Peyer's patch (tissue), 4 donors: Measurements from ENCODE around the gene HYAL2. TPM values are rescaled to one million over a fixed set of nuclear protein-coding genes. Genes with fewer than 3 reads are reported as not detected.

Experiments
- DNase-seq, 3 donors: peaks; one replicate each; pipeline ENCODE4 v3.0.0-alpha.2; 2017 to 2019
- H3K27ac ChIP-seq, 4 donors: fragments of 200-600 bp; sonication (generic); one replicate each; pipeline ENCODE4 v1.5.1; 2016 to 2019
- H3K27me3 ChIP-seq, 2 donors: fragments of 200-600 bp; sonication (generic); one replicate each; pipeline ENCODE4 v1.5.1; 2019
- H3K36me3 ChIP-seq, 3 donors: fragments of 200-600 bp; sonication (generic); one replicate each; pipeline ENCODE4 v1.5.1; 2016 to 2019
- H3K4me1 ChIP-seq, 4 donors: fragments of 200-600 bp; sonication (generic); one replicate each; pipeline ENCODE4 v1.5.1; 2016 to 2019
- H3K4me3 ChIP-seq, 4 donors: fragments of 200-600 bp; sonication (generic); 1 replicate in 3 of 4; 2 replicates in 1 of 4; pipeline ENCODE4 v1.5.1; 2016 to 2019; ENCODE audit warnings: mild to moderate bottlenecking in 1 of 4
- H3K9me3 ChIP-seq, 4 donors: fragments of 200-600 bp; sonication (generic); one replicate each; pipeline ENCODE4 v1.5.1; 2016 to 2019; ENCODE audit warnings: mild to moderate bottlenecking in 1 of 4
- POLR2A ChIP-seq, 2 donors: fragments of 450-650 bp; IDR thresholded peaks; one replicate each; pipeline ENCODE4 v1.5.1; 2017; ENCODE audit warnings: antibody characterized with exemption in 2 of 2, mild to moderate bottlenecking in 2 of 2, moderate library complexity in 2 of 2
- total RNA-seq, 4 donors: library from RNA; depleted of rRNA; stranded (reverse); fragments of >200 nt; gene quantifications; one replicate each; pipeline ENCODE4 v1.1.0, GENCODE V29; 2016
- TF ChIP-seq, protein P1 (sequence below), 6 experiments: fragments of 450-650 bp in 4 of 6; fragments of 200-600 bp in 2 of 6; sonication (generic) in 1 of 6; IDR thresholded peaks; one replicate each; pipeline ENCODE4 v1.5.1; 2017 to 2019; ENCODE audit warnings: antibody characterized with exemption in 6 of 6, mild to moderate bottlenecking in 3 of 6, moderate library complexity in 1 of 6

HYAL2 gene
- total RNA-seq, 4 donors from 2014 or later: 18.2 to 63.1 (median 39.9) TPM

DNA sequence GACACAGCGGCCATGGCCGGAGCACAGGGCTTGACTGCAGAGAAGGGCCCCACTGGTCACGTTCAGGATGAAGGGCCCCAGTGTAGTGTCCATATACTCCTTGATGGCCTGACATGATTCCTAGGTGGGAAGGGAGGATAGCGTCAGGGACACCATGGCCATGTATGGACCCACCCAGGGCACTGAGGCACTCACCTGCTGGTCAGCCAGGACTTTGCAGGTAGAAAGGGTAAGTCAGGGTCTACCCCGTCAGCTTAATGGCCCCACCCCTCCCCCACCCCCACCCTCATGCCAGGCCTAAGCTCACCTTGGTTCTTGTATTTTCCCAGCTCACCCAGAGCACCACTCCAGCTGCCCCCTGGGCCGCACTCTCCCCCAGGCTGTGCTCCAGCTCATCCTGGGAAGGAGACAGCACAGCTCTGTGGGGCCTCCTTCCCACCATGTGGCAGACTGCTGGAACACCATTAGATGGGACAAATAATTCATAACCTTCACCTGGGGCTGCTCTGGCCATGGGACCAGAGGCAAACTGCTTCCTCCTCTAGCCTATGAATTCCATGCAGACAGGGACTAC, 21.8 kb downstream of the HYAL2 start:
- Histone ChIP-seq H3K36me3 (peaks cover 0 to 3% (median 0%) of the 10 kb centered on the region in 3 donors), H3K9me3 (no peaks in the 10 kb centered on the region), H3K27ac (peak overlapping the region in 3 of 4 donors; percentile 91 to 93 (median 92)), H3K27me3 (no peaks in the 10 kb centered on the region), H3K4me1 (peaks cover 3 to 42% (median 7%) of the 10 kb centered on the region in 4 donors), H3K4me3 (peak overlapping the region in 1 of 4 donors; percentile 45)
- peak in 1 of 3 donors; percentile 52 for DNase-seq
- no peak for TF ChIP-seq POLR2A (IDR thresholded peaks at IDR 0.05)
- TF ChIP-seq, protein P1, sequence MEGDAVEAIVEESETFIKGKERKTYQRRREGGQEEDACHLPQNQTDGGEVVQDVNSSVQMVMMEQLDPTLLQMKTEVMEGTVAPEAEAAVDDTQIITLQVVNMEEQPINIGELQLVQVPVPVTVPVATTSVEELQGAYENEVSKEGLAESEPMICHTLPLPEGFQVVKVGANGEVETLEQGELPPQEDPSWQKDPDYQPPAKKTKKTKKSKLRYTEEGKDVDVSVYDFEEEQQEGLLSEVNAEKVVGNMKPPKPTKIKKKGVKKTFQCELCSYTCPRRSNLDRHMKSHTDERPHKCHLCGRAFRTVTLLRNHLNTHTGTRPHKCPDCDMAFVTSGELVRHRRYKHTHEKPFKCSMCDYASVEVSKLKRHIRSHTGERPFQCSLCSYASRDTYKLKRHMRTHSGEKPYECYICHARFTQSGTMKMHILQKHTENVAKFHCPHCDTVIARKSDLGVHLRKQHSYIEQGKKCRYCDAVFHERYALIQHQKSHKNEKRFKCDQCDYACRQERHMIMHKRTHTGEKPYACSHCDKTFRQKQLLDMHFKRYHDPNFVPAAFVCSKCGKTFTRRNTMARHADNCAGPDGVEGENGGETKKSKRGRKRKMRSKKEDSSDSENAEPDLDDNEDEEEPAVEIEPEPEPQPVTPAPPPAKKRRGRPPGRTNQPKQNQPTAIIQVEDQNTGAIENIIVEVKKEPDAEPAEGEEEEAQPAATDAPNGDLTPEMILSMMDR (IDR thresholded peaks at IDR 0.05): no peak

GRCh38 chr3:50299929-50300680, 22.4 kb downstream of the HYAL2 start:
- Histone ChIP-seq H3K36me3 (peaks cover 0 to 3% (median 0%) of the 10 kb centered on the region in 3 donors), H3K27me3 (no peaks in the 10 kb centered on the region), H3K9me3 (no peaks in the 10 kb centered on the region), H3K4me3 (peak overlapping the region; percentile 36 to 73 (median 54)), H3K4me1 (peaks cover 3 to 42% (median 7%) of the 10 kb centered on the region in 4 donors), H3K27ac (peak overlapping the region; percentile 89 to 93 (median 92))
- TF ChIP-seq, protein P1 (IDR thresholded peaks at IDR 0.05): no peak
- no peak for TF ChIP-seq POLR2A (IDR thresholded peaks at IDR 0.05)
- DNase-seq: no peak

DNA sequence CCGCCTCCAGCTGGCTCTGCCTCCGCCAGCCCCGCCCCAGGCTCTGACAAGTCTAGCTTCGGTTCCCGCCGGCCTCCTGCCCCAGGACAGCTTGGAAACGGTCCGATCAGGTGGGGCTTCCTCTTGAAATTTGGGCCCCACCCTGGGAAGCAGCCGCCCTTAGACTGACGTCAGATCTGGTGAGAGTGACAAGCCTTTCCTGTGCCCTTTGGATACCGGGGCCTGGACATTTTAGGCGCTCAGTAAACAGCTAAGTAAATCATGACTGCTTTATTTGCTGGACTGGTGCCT, 23.0 kb downstream of the HYAL2 start:
- no peaks in the 10 kb centered on the region for H3K27me3 ChIP-seq
- DNase-seq: no peak
- H3K36me3 ChIP-seq: peaks cover 0 to 3% (median 0%) of the 10 kb centered on the region in 3 donors
- peak overlapping the region; percentile 89 to 93 (median 92) for H3K27ac ChIP-seq
- H3K9me3 ChIP-seq: no peaks in the 10 kb centered on the region
- peaks cover 3 to 42% (median 7%) of the 10 kb centered on the region in 4 donors for H3K4me1 ChIP-seq
- H3K4me3 ChIP-seq: peak overlapping the region; percentile 36 to 73 (median 54)
- peak in 1 of 2 donors; percentile 46 for TF ChIP-seq POLR2A (IDR thresholded peaks at IDR 0.05)
- TF ChIP-seq, protein P1 (IDR thresholded peaks at IDR 0.05): no peak

DNA sequence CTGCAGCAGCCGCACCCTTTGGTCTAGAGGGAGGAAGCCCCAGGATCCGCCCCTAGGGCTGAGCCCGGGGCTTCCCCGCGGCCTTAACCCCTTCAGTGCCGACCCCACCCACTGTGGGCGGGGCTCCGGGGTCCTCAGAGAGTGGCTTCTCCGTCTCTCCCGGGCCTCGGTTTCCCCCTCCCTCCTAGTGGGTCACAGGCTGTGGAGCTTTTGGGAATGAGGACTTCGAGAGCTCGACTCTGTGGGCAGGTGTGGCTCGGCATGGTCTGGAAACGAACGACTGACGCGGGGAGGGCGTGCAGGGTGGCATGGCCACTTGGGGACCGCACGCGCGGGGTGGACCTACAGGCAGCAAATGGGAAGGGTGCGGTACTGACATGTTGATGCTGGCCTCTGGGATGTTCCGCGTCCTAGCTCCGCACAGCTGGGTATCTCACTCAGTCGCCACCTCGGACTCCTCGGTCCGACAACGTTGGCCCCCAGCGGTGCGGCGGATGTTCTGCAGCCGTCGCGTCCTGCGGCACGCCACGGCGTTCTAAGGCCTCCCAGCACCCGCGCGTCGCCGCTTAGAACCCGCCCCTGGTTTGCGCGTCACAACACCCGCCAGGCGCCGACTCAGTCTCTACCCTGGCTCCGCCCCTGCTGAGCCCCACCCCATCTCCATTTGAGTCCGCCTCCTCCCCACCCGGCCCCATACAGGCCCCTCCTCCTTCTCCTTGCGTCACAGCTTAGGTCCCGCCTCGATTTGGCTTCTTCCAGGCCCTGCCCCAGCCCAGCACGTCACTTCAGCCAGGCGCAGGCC, 23.5 kb downstream of the HYAL2 start, which contains the start of the genes HYAL3 and NAA80:
Gene HYAL3, minus strand, starts transcription at position 570 of the 802 bp plus-strand sequence. CDS start 3,803 bp downstream, outside the sequence.
Gene NAA80, minus strand, starts transcription at position 570 of the 802 bp plus-strand sequence. CDS start 1,942 bp downstream, outside the sequence.
- peak; percentile 99 to 100 (median 100) for DNase-seq
- no peaks in the 10 kb centered on the region for H3K9me3 ChIP-seq
- H3K36me3 ChIP-seq: peaks cover 0 to 3% (median 0%) of the 10 kb centered on the region in 3 donors
- peaks cover 3 to 42% (median 7%) of the 10 kb centered on the region in 4 donors for H3K4me1 ChIP-seq
- H3K4me3 ChIP-seq: peak within 1 kb of the TSS; percentile 64 to 73 (median 66)
- H3K27me3 ChIP-seq: no peaks in the 10 kb centered on the region
- peak within 1 kb of the TSS; percentile 89 to 93 (median 92) for H3K27ac ChIP-seq
- TF ChIP-seq, protein P1 (IDR thresholded peaks at IDR 0.05): peak in 5 of 6 experiments; percentile 13 to 69 (median 60)
- peak; percentile 91 to 97 for TF ChIP-seq POLR2A (IDR thresholded peaks at IDR 0.05)
